ENCODE data around the gene HLX.

The HLX gene

GRCh38 chr1:220892997-220893700, 13.9 kb downstream of the HLX start:
- no peaks in the 10 kb centered on the region for H4K20me1 ChIP-seq (ENCODE audit: insufficient read depth, low read length)
- H2AFZ ChIP-seq (ENCODE audit: low read depth, low read length) = no peak overlapping the region
- no peaks in the 10 kb centered on the region for H3K79me2 ChIP-seq (ENCODE audit: insufficient read depth, low read length)
- no peak overlapping the region for H3K4me3 ChIP-seq (ENCODE audit: low read depth in 1 of 2, low read length in 2 of 2)
- no peaks in the 10 kb centered on the region for H3K4me1 ChIP-seq (ENCODE audit: insufficient read depth, low read length)
- H3K9me3 ChIP-seq (ENCODE audit: insufficient read depth, low read length, severe bottlenecking) = peaks cover 3% of the 10 kb centered on the region
- DNase-seq = no peak
- no peak for TF ChIP-seq EZH2 (IDR thresholded peaks at IDR 0.05; ENCODE audit: borderline replicate concordance, low read depth, low read length, severe bottlenecking)
- TF ChIP-seq CTCF (IDR thresholded peaks at IDR 0.05; ENCODE audit: borderline replicate concordance, extremely low read depth, low read length, poor library complexity, severe bottlenecking) = no peak
- no peaks in the 10 kb centered on the region for H3K27me3 ChIP-seq (ENCODE audit: insufficient read depth, low read length, poor library complexity)
- no peak for ATAC-seq (ENCODE audit: insufficient read depth, low read depth)
- no peak overlapping the region for H3K9ac ChIP-seq (ENCODE audit: low read depth, low read length)
- H3K36me3 ChIP-seq (ENCODE audit: insufficient read depth, low read length) = no peaks in the 10 kb centered on the region
- no peak overlapping the region for H3K4me2 ChIP-seq (ENCODE audit: insufficient read depth, low read length)
- H3K27ac ChIP-seq (ENCODE audit: low read length) = no peak overlapping the region

- ATAC-seq (ENCODE audit: insufficient read depth, low read depth) = no peak
- no peak overlapping the region for H3K4me3 ChIP-seq (ENCODE audit: low read depth in 1 of 2, low read length in 2 of 2)
- no peak for DNase-seq
- no peak overlapping the region for H3K9ac ChIP-seq (ENCODE audit: low read depth, low read length)
- H3K27me3 ChIP-seq (ENCODE audit: insufficient read depth, low read length, poor library complexity) = no peaks in the 10 kb centered on the region
- H3K9me3 ChIP-seq (ENCODE audit: insufficient read depth, low read length, severe bottlenecking) = peaks cover 3% of the 10 kb centered on the region
- no peak overlapping the region for H2AFZ ChIP-seq (ENCODE audit: low read depth, low read length)
- H4K20me1 ChIP-seq (ENCODE audit: insufficient read depth, low read length) = no peaks in the 10 kb centered on the region
- no peaks in the 10 kb centered on the region for H3K79me2 ChIP-seq (ENCODE audit: insufficient read depth, low read length)
- H3K4me2 ChIP-seq (ENCODE audit: insufficient read depth, low read length) = no peak overlapping the region
- TF ChIP-seq CTCF (IDR thresholded peaks at IDR 0.05; ENCODE audit: borderline replicate concordance, extremely low read depth, low read length, poor library complexity, severe bottlenecking) (no peak), EZH2 (IDR thresholded peaks at IDR 0.05; ENCODE audit: borderline replicate concordance, low read depth, low read length, severe bottlenecking) (no peak)
- no peak overlapping the region for H3K27ac ChIP-seq (ENCODE audit: low read length)
- H3K4me1 ChIP-seq (ENCODE audit: insufficient read depth, low read length) = no peaks in the 10 kb centered on the region
- H3K36me3 ChIP-seq (ENCODE audit: insufficient read depth, low read length) = no peaks in the 10 kb centered on the region
Measured at GRCh38 chr1:220893701-220894024, 14.4 kb downstream of the HLX start.

- Histone ChIP-seq H3K27ac (ENCODE audit: low read length) (no peak overlapping the region), H3K4me1 (ENCODE audit: insufficient read depth, low read length) (no peaks in the 10 kb centered on the region), H3K4me2 (ENCODE audit: insufficient read depth, low read length) (no peak overlapping the region), H3K79me2 (ENCODE audit: insufficient read depth, low read length) (no peaks in the 10 kb centered on the region), H2AFZ (ENCODE audit: low read depth, low read length) (no peak overlapping the region), H3K9me3 (ENCODE audit: insufficient read depth, low read length, severe bottlenecking) (peaks cover 3% of the 10 kb centered on the region), H3K4me3 (ENCODE audit: low read depth in 1 of 2, low read length in 2 of 2) (no peak overlapping the region), H3K9ac (ENCODE audit: low read depth, low read length) (no peak overlapping the region), H4K20me1 (ENCODE audit: insufficient read depth, low read length) (no peaks in the 10 kb centered on the region), H3K27me3 (ENCODE audit: insufficient read depth, low read length, poor library complexity) (no peaks in the 10 kb centered on the region), H3K36me3 (ENCODE audit: insufficient read depth, low read length) (no peaks in the 10 kb centered on the region)
- no peak for TF ChIP-seq EZH2 (IDR thresholded peaks at IDR 0.05; ENCODE audit: borderline replicate concordance, low read depth, low read length, severe bottlenecking)
- TF ChIP-seq CTCF (IDR thresholded peaks at IDR 0.05; ENCODE audit: borderline replicate concordance, extremely low read depth, low read length, poor library complexity, severe bottlenecking) = no peak
- no peak for DNase-seq
- ATAC-seq (ENCODE audit: insufficient read depth, low read depth) = no peak
Measured at GRCh38 chr1:220894025-220894923, 15.0 kb downstream of the HLX start.
